Activated CD4-positive, alpha-beta T cell treated with anti-CD3 and anti-CD28 coated beads for 48 hours (primary cell): ENCODE measurements around the gene WDR17.

Experiments
- DNase-seq: peaks from one replicate; pipeline ENCODE4 v3.0.0-alpha.2; 2020

WDR17 gene

GRCh38 chr4:176065435-176066291 is at the start of gene WDR17:
Gene WDR17, plus strand, starts transcription at chr4:176065841. Its CDS starts 45,740 bp downstream, at chr4:176111581.
- peak; percentile 86 for DNase-seq

- no peak for DNase-seq
These were observed 49.0 kb upstream of the WDR17 start for GRCh38 chr4:176016601-176017000.

- no peak for DNase-seq
These were observed 45.1 kb upstream of the WDR17 start for GRCh38 chr4:176020481-176021085.

DNA sequence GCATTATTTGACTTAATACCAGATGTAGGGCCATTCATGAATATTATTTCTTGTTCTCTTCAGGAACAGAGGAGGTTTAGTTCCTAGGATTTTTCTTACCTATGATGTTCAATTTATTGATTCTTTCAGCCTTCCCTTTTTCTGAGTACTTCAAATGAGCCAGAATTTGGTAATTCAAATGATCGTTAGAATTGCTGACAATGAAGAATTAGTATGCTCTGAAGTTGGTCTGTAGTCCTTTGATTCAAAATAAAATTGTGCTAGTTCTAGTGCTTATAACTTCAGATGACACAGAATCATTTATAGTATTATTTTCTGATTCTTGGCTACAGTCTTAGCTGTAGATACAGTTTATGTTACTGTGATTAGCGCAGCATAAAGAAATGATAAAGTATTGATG is 35.2 kb upstream of the WDR17 start:
- DNase-seq = no peak

DNA sequence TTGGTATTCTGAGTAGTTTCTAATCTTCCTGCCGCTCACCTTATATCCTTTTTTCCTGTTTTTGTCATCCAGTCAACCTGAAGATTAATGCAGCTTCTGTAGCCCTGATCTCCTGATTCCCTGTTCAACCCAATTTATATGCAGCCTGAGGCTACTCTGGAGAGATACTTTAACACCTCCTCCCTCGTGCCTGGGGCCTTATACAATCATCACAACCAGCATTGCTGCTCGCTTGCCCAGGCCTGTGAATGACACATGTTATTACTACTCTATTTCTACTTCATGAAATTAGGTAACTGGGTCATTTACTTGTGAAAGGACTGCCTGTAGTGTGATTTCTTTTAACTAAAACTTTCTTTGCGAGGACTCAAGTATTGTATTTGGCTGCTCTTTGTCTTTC is 33.7 kb upstream of the WDR17 start:
- no peak for DNase-seq

GRCh38 chr4:176032454-176032853 is 33.2 kb upstream of the WDR17 start:
- no peak for DNase-seq

DNA sequence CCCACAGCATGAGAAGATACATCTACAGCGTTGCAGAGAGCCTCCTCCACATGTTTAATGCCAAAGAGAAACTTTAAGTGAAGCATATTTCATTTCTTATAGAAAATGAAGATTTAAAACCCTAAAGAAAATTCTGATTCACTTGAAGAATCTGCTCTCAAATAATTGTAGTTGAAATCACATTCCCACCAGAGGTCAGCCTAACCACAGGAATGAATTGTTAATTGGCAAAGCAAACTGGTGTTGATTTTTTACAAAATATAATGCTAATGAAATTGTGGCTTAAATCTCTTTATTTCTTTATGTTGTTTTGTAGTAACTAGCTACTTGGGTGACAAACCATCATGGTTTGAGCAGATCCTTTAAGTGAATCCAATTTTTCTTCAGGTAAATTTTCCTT is 31.1 kb upstream of the WDR17 start:
- no peak for DNase-seq

DNA sequence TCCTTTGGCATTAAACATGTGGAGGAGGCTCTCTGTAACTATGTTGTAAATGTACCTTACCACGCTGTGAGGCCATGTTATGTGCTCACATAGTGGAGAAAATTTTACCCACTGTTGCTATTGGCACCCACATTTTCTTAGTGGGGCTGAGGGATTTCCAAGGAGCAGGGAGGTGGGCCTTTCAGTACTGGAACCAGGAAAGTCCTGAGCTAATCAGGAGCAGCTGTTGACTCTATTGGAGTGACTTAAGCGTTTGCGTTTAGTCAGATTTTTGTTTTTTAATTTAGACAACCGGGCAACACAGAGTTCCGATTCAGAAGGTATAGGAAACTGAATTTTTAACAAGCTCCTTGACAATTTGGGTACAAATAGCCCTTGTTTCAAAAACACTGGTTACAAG is 30.7 kb upstream of the WDR17 start:
- no peak for DNase-seq

GRCh38 chr4:176036585-176037205 is 28.9 kb upstream of the WDR17 start:
- DNase-seq = no peak

- DNase-seq = no peak
These were observed 26.9 kb upstream of the WDR17 start for GRCh38 chr4:176038789-176039188.

DNA sequence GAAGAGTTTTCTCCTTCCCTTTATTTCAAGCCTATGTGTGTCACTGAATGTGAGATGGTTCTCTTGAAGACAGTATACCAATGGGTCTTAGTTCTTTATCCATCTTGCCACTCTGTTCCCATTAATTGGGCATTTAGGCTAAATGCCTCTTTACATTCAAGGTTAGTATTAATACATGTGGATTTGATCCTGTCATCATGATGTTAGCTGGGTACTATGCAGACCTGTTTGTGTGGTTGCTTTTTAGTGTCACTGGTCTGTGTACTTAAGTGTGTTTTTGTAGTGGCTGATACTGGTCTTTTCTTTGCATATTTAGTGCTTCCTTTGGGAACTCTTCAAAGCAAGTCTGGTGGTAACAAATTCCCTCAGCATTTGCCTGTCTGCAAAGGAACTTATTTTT is 23.4 kb upstream of the WDR17 start:
- DNase-seq = no peak

DNA sequence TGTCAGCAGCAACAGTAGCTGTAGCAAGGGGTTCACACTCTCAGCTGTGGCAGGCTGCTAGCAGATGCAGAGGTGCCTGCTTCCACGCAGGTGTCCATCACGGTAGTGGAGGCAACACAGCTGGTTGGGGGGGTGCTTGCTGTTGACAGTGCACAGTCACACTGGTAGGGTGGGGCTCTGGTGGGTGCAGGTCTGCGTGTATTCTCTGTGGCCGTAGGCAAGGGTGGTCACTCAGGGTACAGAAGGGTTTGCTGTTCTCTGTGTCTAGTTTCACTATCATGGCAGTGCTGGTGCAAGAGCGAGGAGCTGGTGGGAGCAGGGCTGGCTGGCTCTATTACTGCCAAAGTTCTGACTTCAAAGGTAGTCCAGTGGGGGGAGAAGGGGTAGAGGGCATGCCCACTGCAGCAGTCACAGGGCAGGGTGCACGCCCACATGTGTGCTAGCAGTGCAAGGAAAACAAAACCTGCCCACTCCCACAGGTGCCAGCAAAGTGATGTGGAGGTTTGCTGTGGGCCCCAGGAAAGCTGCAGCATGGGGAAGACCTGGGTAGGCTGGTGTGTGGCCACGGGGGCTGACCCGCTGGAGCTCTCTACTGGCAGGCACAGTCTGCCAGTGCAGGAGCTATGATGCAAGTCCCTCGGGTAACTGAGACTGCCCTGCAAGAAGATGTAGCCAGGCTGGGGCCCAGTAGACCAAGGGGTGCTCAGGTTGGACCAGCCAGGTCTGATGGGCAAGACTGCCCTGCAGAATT is 21.6 kb upstream of the WDR17 start:
- no peak for DNase-seq

DNA sequence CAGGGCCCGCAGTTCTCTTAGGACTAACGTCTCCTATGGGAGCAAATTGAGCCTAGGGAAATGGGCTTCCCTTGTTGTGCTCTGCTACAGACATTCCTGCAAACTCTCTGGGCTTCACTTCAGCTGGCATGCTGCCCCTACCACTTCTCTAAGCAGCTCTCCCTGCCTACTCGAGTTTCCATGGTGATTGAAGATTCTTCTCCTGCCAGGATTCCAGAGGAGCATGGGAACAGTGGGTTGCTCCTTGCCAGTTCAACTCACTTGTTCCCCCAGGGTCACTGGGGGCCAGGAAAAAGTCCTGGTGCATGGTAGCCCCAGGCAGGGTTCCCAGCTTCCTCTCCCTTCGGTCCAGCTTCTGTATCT is 21.1 kb upstream of the WDR17 start:
- no peak for DNase-seq

GRCh38 chr4:176048631-176049030 is 17.0 kb upstream of the WDR17 start:
- no peak for DNase-seq

DNA sequence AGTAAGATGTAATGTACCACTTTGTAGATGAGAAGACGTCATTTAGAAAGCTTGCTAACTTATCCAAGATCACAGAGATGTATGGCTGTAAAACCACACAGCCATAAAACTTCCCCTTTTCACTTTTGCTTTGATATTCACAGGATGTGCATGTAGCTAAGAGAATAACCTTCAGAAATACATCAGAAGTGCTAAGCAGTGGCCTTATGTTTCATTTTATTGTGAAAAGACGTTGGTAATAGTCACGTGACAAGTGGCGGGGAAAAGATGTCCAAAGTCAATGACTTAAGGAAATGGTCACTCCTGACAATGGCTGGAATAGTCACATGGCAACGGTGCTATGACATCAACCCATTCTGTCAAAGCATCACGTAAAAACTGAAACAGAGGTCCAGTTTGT is 12.9 kb upstream of the WDR17 start:
- DNase-seq = no peak

GRCh38 chr4:176053785-176054184 is 11.9 kb upstream of the WDR17 start:
- no peak for DNase-seq

DNA sequence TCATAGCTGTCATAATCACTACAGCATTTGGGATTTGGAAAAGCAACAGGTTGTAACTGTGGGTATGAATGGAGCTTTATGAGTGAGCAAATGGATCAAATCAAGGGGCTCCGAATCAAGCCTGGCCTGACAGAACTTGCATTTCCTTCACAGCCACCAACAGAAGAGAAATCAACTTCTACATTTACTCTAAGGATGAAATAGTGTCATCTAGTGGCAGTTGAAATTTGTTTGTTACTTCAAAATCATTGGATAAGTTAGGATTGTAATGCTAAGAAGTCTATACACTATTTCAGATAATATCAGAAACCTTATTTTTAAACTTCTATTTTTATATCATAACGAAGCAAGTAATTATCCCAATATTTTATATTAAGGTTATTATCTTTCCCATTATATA is 10.7 kb upstream of the WDR17 start:
- no peak for DNase-seq

DNA sequence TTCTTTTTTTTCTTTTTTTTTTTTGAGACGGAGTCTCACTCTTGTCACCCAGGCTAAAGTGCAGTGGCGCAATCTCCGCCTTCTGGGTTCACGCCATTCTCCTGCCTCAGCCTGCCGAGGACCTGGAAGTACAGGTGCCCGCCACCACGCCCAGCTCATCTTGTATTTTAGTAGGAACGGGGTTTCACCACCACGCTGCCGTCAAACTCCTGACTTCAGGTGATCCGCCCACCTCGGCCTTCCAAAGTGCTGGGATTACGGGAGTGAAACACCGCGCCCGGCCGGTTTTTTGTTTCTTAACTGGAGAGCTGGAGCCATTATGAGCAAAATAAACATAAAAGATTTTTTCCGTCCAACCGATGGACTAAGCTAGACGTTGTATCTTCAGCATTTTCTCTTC is 1.9 kb upstream of the WDR17 start:
- DNase-seq = no peak

GRCh38 chr4:176064539-176064938 is 1.1 kb upstream of the WDR17 start:
- no peak for DNase-seq

GRCh38 chr4:176066757-176067156 is 1.1 kb downstream of the WDR17 start:
- DNase-seq = no peak

DNA sequence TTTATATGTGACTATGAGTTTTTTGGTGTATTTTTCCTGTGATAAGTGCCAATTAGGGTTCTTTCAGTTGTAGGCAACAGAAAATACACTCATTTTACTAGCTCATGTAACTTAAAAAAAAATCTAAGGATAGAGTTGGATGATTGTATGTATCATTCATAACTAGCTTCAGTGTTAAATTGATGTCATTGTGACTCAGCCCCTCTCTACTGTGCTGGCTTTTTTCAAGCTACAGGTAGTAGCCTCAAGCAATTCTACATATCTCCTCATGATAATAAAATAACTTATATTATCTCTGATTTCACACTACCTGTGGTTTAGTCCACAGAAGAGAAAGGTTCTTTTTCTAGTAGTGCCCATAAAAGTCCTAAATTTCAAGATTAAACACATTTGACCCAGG is 11.9 kb downstream of the WDR17 start:
- no peak for DNase-seq

DNA sequence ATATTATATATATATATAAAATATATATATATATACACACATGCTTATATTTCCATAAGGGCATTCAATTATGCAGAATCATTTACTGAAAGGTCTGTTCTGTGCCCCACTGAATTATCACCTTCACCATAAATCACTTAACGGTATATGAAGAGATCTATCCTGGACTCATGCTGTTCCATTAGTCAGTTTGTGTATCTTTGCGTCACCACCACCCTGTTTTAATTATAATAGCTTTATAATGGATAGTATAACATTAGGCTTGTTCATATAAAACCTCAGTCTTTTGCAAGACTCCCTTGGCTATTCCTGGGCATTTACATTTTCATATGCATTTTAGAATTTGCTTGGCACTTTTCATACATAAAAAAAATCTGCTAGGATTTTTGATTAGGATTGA is 19.1 kb downstream of the WDR17 start:
- DNase-seq = no peak

DNA sequence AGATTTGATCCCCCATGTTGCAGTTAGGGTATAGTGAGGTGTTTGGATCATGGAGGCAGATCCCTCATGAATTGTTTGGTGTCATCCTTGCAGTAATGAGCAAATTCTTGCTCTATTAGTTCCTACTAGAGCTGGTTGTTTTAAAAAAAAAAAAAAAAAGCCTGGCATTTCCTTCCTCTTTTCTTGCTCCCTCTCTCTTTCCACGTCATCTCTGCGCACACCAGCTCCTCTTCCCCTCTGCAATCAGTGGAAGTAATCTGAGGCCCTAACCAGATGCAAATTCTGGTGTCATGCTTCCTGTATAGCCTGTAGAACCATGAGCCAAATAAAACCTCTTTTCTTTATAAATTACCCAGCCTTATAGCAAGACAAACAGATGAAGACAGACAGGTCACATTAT is 24.5 kb downstream of the WDR17 start:
- DNase-seq = no peak

DNA sequence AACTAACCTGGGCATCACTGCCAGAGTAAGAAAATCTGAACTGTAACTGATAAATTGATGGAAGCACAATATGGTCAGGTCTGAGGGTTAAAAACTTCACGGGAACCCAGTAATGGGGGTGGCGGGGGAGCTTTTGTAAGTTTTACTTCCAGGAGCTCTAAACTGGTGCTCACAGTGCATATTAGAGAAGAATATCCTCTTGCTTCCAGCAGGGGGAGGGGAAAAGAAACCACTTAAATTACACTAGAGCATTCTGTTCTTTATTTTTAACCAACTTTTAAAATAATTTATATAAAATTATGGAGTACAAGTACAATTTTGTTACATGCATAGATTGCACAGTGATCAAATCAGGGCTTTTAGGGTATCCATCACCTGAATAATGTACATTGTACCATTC is 33.7 kb downstream of the WDR17 start:
- DNase-seq = no peak
